ENCODE results near the gene CAPN13. TPM values are rescaled to one million over a fixed set of nuclear protein-coding genes. Genes with fewer than 3 reads are reported as not detected.

The CAPN13 gene
- total RNA-seq, 3 donors from 2014 or later: 33.8 to 44.6 TPM; not detected in 1

DNA sequence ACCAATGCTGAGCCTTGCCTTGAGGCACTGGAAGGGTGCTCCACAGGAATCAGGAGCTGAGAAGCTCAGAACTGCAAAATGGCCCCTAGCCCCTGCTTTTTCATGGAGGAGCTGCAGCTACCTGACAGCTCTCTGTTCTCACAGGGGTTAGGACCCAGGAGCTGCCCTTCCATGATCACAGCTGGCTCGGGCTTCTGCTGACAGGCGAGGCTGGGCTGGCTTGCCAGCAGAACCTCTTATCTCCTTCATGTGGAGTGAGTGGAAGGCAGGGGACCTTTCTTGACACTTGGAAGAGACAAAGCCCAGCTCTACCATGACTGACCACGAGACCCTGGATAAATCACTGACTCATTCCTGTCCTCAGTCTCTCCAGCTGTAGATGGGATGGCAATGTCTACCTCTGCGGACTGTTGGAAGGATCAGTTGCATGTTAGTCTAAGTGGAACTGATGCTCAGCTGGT is 113.4 kb downstream of the CAPN13 start:
- no peak for DNase-seq (ENCODE audit: low spot score in 2 of 2)
- Histone ChIP-seq H3K27ac (peak overlapping the region; percentile 8 to 52), H3K36me3 (no peaks in the 10 kb centered on the region), H3K4me1 (no peaks in the 10 kb centered on the region), H3K27me3 (no peaks in the 10 kb centered on the region), H3K4me3 (no peak overlapping the region), H3K9me3 (no peaks in the 10 kb centered on the region)
- intact Hi-C loops (cut with DNase I; ENCODE audit: low total_unique reads): no loop called here
- TF ChIP-seq POLR2AphosphoS5 (IDR thresholded peaks at IDR 0.05) (no peak), POLR2A (IDR thresholded peaks at IDR 0.05) (no peak)
- TF ChIP-seq, protein P1, sequence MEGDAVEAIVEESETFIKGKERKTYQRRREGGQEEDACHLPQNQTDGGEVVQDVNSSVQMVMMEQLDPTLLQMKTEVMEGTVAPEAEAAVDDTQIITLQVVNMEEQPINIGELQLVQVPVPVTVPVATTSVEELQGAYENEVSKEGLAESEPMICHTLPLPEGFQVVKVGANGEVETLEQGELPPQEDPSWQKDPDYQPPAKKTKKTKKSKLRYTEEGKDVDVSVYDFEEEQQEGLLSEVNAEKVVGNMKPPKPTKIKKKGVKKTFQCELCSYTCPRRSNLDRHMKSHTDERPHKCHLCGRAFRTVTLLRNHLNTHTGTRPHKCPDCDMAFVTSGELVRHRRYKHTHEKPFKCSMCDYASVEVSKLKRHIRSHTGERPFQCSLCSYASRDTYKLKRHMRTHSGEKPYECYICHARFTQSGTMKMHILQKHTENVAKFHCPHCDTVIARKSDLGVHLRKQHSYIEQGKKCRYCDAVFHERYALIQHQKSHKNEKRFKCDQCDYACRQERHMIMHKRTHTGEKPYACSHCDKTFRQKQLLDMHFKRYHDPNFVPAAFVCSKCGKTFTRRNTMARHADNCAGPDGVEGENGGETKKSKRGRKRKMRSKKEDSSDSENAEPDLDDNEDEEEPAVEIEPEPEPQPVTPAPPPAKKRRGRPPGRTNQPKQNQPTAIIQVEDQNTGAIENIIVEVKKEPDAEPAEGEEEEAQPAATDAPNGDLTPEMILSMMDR (IDR thresholded peaks at IDR 0.05): no peak

DNA sequence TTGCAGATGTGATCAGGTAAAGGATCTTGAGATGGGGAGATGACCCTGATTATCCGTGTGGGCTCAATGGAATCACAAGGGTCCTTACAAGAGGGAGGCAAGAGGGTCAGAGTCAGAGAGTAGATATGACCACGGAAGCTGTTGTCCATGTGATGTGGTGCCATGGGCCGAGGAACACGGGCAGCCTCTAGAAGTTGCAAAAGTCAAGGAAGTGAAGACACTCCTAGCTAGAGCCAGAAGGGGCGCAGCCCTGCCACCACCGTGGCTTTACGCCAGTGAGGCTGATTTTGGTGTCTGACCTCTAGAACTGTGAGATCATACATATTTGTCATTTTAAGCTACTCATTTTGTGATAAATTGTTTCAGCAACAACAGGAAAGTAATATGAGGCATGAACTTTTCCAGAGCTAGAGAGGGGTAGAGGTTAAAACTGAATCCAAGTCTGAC is 114.4 kb downstream of the CAPN13 start:
- intact Hi-C loops (cut with DNase I; ENCODE audit: low total_unique reads): no loop called here
- DNase-seq (ENCODE audit: low spot score in 2 of 2): no peak
- TF ChIP-seq, protein P1 (IDR thresholded peaks at IDR 0.05): no peak
- TF ChIP-seq POLR2A (IDR thresholded peaks at IDR 0.05) (no peak), POLR2AphosphoS5 (IDR thresholded peaks at IDR 0.05) (no peak)
- Histone ChIP-seq H3K4me1 (no peaks in the 10 kb centered on the region), H3K9me3 (no peaks in the 10 kb centered on the region), H3K27ac (peak overlapping the region in 1 of 2 donors; percentile 0), H3K27me3 (no peaks in the 10 kb centered on the region), H3K4me3 (no peak overlapping the region), H3K36me3 (no peaks in the 10 kb centered on the region)

DNA sequence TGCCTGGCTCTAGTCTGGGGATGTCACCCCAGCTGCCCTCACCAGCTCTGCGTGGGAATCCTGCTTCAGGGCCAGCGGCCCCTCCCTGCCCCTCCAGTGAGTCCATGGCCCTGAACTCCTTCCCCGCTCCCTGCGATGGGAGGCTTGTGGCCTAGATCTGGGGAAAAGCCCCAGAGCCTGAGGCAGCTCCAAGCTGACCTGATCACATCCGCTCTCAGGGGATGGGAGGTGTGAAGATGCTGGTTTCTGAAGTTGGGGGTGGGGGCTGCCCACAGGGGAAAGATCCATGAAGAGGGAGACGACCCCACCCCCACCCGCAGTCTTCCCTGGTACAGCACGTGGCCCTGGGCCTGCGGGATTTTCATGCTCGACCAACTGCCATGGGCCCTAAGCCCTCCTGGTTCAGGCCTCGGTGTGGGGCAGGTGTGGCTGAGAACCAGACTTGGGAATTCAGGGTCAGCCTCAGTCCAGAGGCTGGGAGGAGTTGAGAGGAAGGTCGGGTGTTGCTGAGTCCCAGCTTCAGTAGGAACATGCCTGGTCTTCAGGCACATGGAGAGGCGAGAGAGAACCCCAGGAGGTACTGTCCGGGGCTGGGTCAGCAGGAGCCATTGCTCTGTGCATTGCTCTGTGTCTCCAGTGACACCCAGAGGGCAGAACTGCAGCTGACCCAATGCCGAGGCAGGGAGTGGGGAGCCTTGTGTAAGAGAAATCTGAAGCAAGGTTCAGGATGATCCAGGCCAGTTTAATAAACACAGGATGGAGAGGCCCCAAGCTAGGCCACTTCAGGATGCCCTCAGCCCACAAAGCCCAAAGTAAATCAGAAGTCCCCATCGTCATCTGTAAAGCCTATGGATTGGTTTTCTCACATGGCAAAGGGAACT is 115.1 kb downstream of the CAPN13 start:
- TF ChIP-seq, protein P1 (IDR thresholded peaks at IDR 0.05): no peak
- TF ChIP-seq POLR2A (IDR thresholded peaks at IDR 0.05) (no peak), POLR2AphosphoS5 (IDR thresholded peaks at IDR 0.05) (no peak)
- no peak for DNase-seq (ENCODE audit: low spot score in 2 of 2)
- Histone ChIP-seq H3K4me1 (no peaks in the 10 kb centered on the region), H3K27me3 (no peaks in the 10 kb centered on the region), H3K36me3 (no peaks in the 10 kb centered on the region), H3K9me3 (no peaks in the 10 kb centered on the region), H3K4me3 (no peak overlapping the region), H3K27ac (peak overlapping the region; percentile 65 to 95)
- intact Hi-C loops (cut with DNase I; ENCODE audit: low total_unique reads): no loop called here

DNA sequence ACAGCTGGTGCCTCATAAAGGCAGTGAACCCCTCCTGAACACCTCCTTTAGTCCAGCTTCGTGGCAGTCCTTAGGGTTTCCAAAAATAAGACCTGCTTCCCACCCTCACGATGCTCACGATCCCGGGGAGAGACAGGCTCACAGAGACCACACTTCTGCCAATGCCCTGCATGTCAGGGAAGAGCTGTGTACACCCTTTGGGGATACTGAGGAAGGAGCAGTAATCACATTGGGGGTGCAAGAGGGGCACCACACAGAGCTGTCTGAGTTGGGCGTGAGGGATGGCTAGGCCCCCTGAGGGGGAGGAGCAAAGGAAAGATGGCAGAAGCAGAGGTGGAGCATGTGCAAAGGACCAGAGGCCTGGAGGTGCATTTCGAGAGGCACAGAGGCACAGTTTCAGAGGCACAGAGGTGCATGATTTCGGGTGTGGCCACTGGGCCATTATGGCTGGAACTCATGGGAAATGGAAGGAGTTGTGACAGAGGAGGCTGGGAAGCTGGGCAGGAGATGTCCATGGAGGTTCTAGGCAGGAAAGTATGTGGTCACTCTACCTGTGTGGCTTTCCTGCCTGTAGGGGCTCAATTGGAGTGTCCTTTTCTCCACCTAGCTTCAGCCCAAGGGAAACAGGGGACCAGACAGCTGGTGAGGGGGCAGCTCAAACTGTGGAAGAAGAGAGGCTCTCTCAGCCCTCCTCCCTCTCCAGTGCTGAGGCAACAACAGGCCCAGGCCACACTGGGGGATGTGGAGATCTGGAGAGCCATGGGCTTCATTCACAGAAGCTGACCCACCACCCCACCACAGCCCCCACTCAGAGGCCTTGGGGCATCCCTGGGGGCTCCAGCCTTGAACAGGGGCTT is 115.9 kb downstream of the CAPN13 start:
- Histone ChIP-seq H3K36me3 (no peaks in the 10 kb centered on the region), H3K27me3 (no peaks in the 10 kb centered on the region), H3K4me3 (no peak overlapping the region), H3K4me1 (no peaks in the 10 kb centered on the region), H3K9me3 (no peaks in the 10 kb centered on the region), H3K27ac (peak overlapping the region; percentile 65 to 95)
- intact Hi-C loops (cut with DNase I; ENCODE audit: low total_unique reads): no loop called here
- TF ChIP-seq POLR2A (IDR thresholded peaks at IDR 0.05) (no peak), POLR2AphosphoS5 (IDR thresholded peaks at IDR 0.05) (no peak)
- TF ChIP-seq, protein P1 (IDR thresholded peaks at IDR 0.05): no peak
- no peak for DNase-seq (ENCODE audit: low spot score in 2 of 2)

Data from breast epithelium (tissue), 4 donors.